Measurements from ENCODE around the gene EZH2. TPM values are rescaled to one million over a fixed set of nuclear protein-coding genes. Genes with fewer than 3 reads are reported as not detected.

Gene EZH2
- total RNA-seq, 1 donor = 8.3 TPM

DNA sequence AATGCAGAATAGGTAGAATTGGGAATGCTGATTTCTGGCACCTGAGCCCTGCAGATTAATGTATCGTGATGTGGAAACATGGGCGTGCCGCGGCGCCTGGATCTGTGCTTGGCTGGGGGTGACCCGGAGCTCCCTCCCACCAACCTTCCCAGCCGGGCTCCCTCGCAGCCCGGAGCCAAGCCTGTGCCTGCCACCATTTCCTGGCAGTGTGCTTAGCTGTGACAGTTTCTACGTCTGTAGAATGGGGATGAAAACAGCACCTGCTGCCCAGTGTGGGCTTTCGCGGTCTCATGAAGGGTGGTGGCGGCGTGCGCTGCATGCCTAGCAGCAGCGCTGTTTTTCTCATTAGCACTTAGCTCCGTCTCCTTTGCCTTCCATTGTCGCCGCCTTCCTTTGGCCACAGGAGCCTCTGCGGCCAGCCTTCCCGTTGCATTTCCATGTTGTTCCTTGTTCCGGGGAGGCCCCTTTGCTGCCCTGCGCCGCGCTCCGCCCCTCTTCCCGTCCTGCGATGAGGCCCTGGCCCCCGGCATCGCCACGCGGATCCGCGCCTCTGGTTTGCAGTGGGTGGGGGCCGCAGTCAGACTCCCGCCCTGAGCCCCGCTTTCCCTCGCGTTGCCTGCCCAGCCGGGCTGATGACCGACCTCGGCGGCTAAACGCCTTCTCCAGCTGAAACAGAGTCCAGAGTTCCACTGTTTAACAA lies 101.2 kb downstream of the EZH2 start:
- no peak for DNase-seq (ENCODE audit: low read depth in 2 of 3, low spot score in 2 of 3)

DNA sequence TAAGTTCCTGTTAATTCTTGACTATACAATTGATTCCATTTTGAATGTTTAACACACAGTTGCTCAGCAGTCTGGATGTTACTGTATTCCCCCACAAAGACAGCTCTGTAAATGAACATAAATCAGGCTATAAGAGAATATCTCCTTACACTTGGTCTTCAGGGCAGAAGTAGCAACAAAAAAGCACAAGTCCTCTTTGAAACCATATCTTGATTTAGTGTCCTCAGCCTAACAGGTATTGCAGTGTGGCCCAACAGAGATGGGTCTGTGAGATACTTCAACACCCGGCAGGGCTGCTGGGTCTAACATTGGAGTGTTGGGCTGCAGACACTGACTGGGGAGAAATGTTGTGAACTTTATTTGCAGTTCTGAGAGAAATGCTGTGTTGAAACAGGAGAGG lies 109.6 kb downstream of the EZH2 start:
- DNase-seq (ENCODE audit: low read depth in 2 of 3, low spot score in 2 of 3) = no peak

- DNase-seq (ENCODE audit: low read depth in 2 of 3, low spot score in 2 of 3) = peak; percentile 7 to 66 (median 32)
Measured at GRCh38 chr7:148773334-148773733, 110.8 kb downstream of the EZH2 start.

GRCh38 chr7:148772297-148773089 lies 111.6 kb downstream of the EZH2 start:
- peak in 1 of 3 donors; percentile 15 for DNase-seq (ENCODE audit: low read depth in 2 of 3, low spot score in 2 of 3)

GRCh38 chr7:148770004-148770403 lies 114.1 kb downstream of the EZH2 start:
- DNase-seq (ENCODE audit: low read depth in 2 of 3, low spot score in 2 of 3) = no peak

DNA sequence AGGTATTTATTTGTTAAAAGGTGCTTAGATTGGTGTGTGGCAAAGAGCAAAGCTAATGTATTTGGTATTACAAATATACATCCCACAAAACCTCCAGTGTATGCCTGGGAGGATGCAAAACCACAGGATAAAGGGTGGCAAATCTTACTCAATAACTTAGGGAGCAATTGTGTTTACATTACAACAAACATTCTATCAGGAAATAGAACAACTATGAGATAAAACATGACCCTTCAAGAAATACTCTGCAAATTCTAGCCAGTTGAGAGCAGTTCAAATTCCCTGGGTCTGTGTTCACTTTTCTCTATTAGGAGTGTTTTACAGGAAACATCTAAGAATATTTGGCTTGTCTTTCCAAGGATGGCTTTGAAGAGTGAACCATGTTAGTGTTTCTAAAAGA lies 120.5 kb downstream of the EZH2 start:
- DNase-seq (ENCODE audit: low read depth in 2 of 3, low spot score in 2 of 3) = no peak

- no peak for DNase-seq (ENCODE audit: low read depth in 2 of 3, low spot score in 2 of 3)
Measured at GRCh38 chr7:148761499-148762278, 122.4 kb downstream of the EZH2 start.

Small RNA genes within 50 kb of the gene (small RNA-seq; reads per million reads assigned to genes)
- gene RF00017 (not detected), gene RN7SL569P (not detected), gene RNU7-20P (not detected)

Other genes starting within 250 kb of the EZH2 start
- gene CUL1, start 185.4 kb downstream of the EZH2 start, total RNA-seq = 29.9 TPM
- gene PDIA4, start 144.2 kb upstream of the EZH2 start, total RNA-seq = 47.4 TPM
- gene ZNF786, start 206.4 kb upstream of the EZH2 start, total RNA-seq = 13.2 TPM
- 3.0 TPM for gene ZNF425, start 242.0 kb upstream of the EZH2 start, total RNA-seq